ENCODE measurements around the gene SCARF2. TPM values are rescaled to one million over a fixed set of nuclear protein-coding genes. Genes with fewer than 3 reads are reported as not detected.
"Not testable (repeated sequence)": the region's sequence is repeated elsewhere in the genome, so short reads cannot be mapped to it uniquely, and the experiment has no call there.

SCARF2 gene
- 15.3 and 17.0 TPM in 2 replicates for total RNA-seq (2014; rRNA removed; shearing (Covaris generic))
- polyA plus RNA-seq (2015; cell fraction: cytosol; rRNA removed), result 68.1 and 83.6 TPM in 2 replicates
- 25.2 and 63.7 TPM in 2 replicates for polyA plus RNA-seq (2015; cell fraction: nucleus; rRNA removed)

DNA sequence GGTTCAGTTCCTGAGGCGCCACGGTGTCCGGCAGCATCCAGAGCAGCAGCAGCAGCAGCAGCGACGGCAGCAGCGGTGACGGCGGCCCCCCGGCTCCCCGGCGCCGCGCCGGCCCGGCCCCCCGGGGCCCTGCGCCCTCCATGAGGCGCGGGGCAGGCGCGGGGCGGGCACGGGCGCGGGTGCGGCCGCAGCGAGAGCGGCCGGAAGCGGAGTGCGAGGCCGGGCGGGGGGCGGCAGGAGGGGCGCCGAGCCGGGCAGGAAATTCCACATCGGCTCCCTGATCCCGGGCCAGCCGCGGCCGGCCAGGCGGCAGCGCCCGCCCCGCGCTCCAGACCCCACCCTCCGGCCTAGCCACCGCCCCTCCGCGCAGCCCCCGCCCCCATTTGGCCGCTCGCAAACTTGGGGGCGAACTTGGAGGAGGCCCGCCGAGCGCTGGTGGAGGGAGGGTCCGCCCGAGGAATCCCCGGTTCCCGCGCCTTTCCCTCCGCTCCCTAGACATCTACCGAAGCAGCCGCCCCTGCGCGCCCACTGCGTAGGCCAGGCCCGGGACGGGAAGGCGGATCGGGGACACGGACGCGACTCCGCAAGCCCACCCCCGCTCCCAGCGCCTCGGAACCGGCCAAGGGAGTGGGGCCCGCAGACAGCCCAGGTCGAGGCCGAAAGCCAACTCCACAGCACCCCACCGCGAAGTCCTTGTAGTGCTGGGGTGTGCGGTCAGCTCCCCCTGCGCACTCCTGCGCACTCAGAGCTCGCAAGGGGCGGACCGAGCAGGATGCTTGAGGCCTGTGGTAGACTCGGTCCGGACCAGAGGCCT, at the start of gene SCARF2:
Gene SCARF2, minus strand, starts transcription at position 213 of the 814 bp plus-strand sequence. Its CDS starts 71 bp downstream, at position 142.
- in situ Hi-C loops (cut with HindIII; ENCODE audit: low pct_unique_long_range_greater_than_20kb, low sequenced_read_pairs), result no loop called here
- DNase-seq (ENCODE audit: low read depth, low spot score), result peak; percentile 40

DNA sequence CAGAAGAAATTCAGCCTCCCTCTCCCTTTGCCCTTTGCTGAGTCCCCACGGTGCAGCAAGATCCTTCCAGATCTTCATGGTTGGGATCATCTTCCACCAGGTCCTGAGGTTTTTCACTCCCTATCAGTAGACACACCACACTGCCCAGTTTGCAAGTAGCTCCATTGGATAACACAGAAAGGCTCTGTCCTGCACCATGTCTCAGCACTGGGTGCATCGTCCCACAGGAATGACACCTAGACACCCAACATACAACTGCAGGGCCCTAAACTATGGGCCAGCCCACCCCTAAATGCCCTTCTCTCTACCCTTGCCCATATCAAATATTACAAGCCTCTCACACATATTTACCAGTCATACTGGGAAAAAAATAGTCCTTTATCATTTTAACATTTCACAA, 48.6 kb upstream of the SCARF2 start:
- no peak for DNase-seq (ENCODE audit: low read depth, low spot score)
- in situ Hi-C loops (cut with HindIII; ENCODE audit: low pct_unique_long_range_greater_than_20kb, low sequenced_read_pairs), result no loop called here

- no peak for DNase-seq (ENCODE audit: low read depth, low spot score)
- in situ Hi-C loops (cut with HindIII; ENCODE audit: low pct_unique_long_range_greater_than_20kb, low sequenced_read_pairs), result no loop called here
Measured at GRCh38 chr22:20484948-20485683, 47.5 kb upstream of the SCARF2 start.

DNA sequence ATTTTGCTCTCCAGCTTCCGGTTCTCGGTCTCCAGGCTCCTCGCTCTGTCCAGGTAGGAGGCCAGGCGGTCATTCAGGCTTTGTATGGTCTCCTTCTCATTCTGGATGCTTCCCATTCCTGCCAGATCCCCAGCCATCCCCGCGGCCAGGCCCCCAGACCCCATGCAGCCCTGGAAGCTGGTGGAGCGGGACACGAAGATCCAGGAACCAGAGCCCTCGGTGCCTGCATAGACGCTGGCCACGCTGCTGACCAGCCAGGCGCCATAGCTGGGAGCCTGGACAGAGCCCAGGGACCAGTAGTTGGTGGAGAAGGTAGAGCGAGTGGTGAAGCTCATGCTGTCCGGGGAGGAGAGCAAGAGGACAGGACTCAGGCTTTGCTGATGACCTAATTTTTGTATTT, 46.1 kb upstream of the SCARF2 start:
- no peak for DNase-seq (ENCODE audit: low read depth, low spot score)
- in situ Hi-C loops (cut with HindIII; ENCODE audit: low pct_unique_long_range_greater_than_20kb, low sequenced_read_pairs), result no loop called here

GRCh38 chr22:20483143-20483506, 45.5 kb upstream of the SCARF2 start:
- DNase-seq (ENCODE audit: low read depth, low spot score); in situ Hi-C loops (cut with HindIII; ENCODE audit: low pct_unique_long_range_greater_than_20kb, low sequenced_read_pairs): not testable (repeated sequence)

DNA sequence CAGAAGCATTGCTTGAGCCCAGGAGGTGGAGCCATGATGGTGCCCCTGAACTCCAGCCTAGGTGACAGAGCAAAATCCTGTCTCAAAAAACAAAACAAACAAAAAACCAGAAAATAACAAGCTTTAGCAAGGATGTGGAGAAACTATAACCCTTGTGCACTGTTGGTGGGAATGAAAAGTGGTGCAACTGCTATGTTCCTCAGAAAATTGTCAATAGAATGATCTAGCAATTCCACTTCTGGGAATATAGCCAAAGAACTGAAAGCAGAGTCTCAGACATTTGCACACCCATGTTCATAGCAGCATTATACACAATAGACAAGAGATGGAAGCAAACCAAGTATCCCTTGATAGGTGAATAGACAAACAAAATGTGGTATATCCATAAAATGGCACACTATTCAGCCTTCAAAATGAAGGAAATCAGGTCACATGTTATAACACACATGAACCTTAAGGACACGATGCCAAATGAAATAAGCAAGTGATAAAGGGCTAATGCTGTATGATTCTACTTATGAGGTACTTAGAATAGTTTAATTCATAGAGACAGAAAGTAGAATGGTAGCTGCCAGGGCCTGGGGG, 42.1 kb upstream of the SCARF2 start:
- in situ Hi-C loops (cut with HindIII; ENCODE audit: low pct_unique_long_range_greater_than_20kb, low sequenced_read_pairs), result no loop called here
- peak; percentile 83 for DNase-seq (ENCODE audit: low read depth, low spot score)

DNA sequence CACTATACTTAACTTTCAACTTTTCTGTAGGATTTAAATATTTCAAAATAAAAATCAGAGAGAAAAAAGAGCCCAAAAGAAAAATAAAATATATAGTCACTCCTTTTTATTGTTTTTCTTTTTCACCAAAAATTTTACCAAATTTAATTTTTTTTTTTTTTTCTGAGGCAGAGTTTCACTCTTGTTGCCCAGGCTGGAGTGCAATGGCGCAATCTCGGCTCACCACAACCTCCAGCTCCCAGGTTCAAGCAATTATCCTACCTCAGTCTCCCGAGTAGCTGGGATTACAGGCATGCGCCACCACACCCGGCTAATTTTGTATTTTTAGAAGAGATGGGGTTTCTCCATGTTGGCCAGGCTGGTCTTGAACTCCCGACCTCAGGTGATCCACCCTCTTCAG, 40.4 kb upstream of the SCARF2 start:
- DNase-seq (ENCODE audit: low read depth, low spot score); in situ Hi-C loops (cut with HindIII; ENCODE audit: low pct_unique_long_range_greater_than_20kb, low sequenced_read_pairs): not testable (repeated sequence)

DNA sequence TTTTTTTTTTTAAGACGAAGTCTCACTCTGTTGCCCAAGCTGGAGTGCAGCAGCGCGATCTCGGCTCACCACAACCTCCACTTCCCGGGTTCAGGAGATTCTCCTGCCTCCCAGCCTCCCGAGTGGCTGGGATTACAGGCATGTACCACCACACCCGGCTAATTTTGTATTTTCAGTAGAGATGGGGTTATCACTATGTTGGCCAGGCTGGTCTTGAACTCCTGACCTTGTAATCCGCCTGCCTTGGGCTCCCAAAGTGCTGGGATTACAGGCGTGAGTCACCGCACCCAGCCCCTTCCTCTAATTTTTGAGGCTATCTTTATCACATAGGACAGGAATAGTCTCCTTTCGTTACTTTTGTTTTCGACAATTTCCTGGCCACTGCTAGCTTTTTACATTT, 37.9 kb upstream of the SCARF2 start:
- DNase-seq (ENCODE audit: low read depth, low spot score); in situ Hi-C loops (cut with HindIII; ENCODE audit: low pct_unique_long_range_greater_than_20kb, low sequenced_read_pairs): not testable (repeated sequence)

DNA sequence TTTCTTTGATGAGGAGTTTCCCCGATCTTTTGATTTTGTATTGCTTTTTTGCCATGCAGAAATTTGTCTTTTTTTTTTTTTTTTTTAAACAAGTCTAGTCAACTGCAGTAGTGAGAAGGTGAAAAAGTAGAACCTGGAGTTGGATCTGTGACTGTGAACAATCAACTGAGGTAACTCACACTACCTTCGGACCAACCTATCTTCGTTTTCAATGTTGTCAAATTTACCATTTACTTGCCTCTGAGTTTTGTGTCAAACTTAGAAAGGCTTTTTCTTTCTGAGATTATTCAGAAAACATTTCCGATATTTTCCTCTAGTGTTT, 37.5 kb upstream of the SCARF2 start:
- DNase-seq (ENCODE audit: low read depth, low spot score), result no peak
- in situ Hi-C loops (cut with HindIII; ENCODE audit: low pct_unique_long_range_greater_than_20kb, low sequenced_read_pairs), result no loop called here

GRCh38 chr22:20472629-20473442, 35.2 kb upstream of the SCARF2 start:
- DNase-seq (ENCODE audit: low read depth, low spot score), result no peak
- in situ Hi-C loops (cut with HindIII; ENCODE audit: low pct_unique_long_range_greater_than_20kb, low sequenced_read_pairs), result no loop called here

- in situ Hi-C loops (cut with HindIII; ENCODE audit: low pct_unique_long_range_greater_than_20kb, low sequenced_read_pairs), result no loop called here
- no peak for DNase-seq (ENCODE audit: low read depth, low spot score)
Measured at GRCh38 chr22:20471126-20471833, 33.7 kb upstream of the SCARF2 start.

GRCh38 chr22:20470525-20470924, 32.9 kb upstream of the SCARF2 start:
- in situ Hi-C loops (cut with HindIII; ENCODE audit: low pct_unique_long_range_greater_than_20kb, low sequenced_read_pairs); DNase-seq (ENCODE audit: low read depth, low spot score): not testable (repeated sequence)

DNA sequence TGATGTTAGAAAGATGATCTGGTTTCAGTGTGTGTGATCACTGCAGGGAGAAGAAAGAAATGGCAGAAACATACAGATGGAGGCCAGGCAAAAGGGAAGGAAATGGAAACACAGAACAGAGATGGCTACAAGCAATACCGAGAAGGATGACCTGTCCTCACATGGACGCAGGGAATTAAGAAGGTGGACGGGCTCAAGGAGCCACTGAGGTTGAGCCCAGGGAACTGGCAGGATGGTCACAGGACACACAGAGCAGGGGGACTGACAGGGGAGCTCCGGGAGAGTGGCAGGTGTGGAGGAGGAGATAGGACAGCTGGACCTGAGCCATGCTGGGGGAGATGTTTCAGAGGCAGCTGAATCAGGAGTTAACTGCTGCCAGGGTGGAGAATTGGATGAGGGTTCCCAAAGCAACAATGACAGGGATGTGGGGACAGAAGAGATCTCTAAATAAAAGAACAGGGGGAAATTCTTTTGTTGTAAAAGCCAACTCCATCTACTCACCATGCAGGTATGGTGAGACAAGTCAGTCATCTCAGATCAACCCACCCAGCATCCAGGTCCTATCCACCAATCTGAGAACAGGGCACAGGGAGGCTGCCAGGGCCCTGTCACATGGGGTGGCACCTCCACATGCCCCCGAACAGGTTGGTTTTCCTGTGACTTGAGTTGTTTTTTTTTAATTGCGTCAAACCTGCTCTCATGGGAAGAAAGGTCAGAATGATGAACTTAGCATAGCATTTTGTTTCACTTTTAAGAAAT, 31.7 kb upstream of the SCARF2 start:
- DNase-seq (ENCODE audit: low read depth, low spot score), result no peak
- in situ Hi-C loops (cut with HindIII; ENCODE audit: low pct_unique_long_range_greater_than_20kb, low sequenced_read_pairs), result no loop called here

- in situ Hi-C loops (cut with HindIII; ENCODE audit: low pct_unique_long_range_greater_than_20kb, low sequenced_read_pairs), result no loop called here
- DNase-seq (ENCODE audit: low read depth, low spot score), result no peak
Measured at GRCh38 chr22:20466659-20467379, 29.2 kb upstream of the SCARF2 start.

GRCh38 chr22:20465759-20466077, 28.1 kb upstream of the SCARF2 start:
- in situ Hi-C loops (cut with HindIII; ENCODE audit: low pct_unique_long_range_greater_than_20kb, low sequenced_read_pairs), result no loop called here
- no peak for DNase-seq (ENCODE audit: low read depth, low spot score)

All from SK-MEL-5 (cell line).